ENCODE data around the gene CD2BP2.

CD2BP2 gene

DNA sequence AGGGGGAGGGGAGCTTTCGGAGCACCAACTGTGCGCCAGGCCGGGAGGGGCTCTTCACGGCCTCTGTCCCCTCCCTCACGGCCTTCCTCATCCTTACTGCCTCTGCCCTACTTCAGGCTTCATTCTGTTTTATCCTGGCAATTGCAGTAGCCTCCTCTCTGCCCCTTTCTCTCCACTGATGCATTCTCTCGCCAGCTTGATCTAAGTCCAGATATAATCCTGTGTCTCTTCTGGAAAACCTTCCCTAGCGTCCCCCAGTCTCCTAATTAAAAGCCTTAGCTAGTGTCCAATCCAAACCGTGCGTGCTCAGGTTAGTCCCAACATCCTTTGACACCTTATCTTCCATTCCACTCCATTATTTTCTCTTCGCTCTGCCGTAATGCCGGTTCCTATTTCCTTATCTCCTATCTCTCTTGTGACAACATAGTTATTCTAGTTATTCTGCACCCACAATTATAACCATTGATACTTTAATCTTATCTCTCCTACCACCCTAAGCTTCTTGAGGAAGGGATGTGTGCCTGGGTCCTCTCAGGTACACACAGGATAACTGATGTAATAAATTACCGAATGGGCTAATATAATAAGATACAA, 41.0 kb upstream of the CD2BP2 start:
- no peak for DNase-seq (ENCODE audit: low read depth)
- peak overlapping the region; percentile 78 for H3K4me3 ChIP-seq (ENCODE audit: low read depth, low read length)
- TF ChIP-seq, protein P1, sequence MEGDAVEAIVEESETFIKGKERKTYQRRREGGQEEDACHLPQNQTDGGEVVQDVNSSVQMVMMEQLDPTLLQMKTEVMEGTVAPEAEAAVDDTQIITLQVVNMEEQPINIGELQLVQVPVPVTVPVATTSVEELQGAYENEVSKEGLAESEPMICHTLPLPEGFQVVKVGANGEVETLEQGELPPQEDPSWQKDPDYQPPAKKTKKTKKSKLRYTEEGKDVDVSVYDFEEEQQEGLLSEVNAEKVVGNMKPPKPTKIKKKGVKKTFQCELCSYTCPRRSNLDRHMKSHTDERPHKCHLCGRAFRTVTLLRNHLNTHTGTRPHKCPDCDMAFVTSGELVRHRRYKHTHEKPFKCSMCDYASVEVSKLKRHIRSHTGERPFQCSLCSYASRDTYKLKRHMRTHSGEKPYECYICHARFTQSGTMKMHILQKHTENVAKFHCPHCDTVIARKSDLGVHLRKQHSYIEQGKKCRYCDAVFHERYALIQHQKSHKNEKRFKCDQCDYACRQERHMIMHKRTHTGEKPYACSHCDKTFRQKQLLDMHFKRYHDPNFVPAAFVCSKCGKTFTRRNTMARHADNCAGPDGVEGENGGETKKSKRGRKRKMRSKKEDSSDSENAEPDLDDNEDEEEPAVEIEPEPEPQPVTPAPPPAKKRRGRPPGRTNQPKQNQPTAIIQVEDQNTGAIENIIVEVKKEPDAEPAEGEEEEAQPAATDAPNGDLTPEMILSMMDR (conservative IDR thresholded peaks at IDR 0.05; ENCODE audit: low read depth, low read length): no peak

DNA sequence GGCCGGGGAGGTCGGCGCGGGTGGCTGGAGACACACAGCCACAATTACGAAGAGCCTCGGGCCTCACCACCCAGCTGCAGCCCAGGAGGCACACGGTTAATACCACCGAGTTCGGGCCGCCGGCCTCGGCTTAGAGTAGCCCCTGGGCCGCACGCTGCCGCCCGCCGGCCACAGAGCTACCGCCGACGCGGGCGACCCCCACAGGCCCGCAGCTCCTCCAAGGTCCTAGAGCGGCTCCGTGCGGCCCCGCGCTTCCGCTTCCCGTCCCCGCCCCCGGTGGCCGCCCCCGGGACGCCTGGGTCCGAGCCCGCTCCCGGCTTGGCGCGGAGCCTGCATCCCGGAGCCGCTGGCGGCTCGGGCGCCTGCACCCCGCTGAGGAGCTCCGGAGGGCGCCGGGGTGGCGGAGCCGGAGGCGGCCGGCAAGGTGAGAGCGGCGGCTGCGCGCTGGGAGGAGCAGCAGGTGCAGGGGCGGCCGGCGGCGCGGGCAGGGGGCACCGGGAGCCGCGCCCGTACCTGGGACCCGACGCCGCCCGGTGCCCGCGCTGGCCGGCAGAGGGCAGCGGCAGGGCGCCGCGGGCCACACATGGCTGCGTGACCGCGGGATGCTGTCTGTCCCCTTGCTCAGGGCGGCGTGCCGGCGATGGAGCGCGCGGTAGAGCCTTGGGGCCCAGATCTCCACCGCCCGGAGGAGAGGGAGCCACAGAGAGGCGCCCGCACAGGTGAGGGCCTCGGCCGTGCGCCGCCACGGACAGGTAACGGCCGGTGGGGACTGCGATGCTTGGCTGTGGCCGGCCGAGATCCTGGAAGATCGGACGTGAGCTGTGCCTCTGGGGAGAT, 40.3 kb upstream of the CD2BP2 start, which contains the start of gene ZNF48:
TSS of gene ZNF48 (plus strand) at position 266 of the 837 bp plus-strand sequence. CDS start at position 641, 375 bp downstream.
- DNase-seq (ENCODE audit: low read depth): peak; percentile 94
- H3K4me3 ChIP-seq (ENCODE audit: low read depth, low read length): peak within 1 kb of the TSS; percentile 78
- TF ChIP-seq, protein P1 (conservative IDR thresholded peaks at IDR 0.05; ENCODE audit: low read depth, low read length): no peak

DNA sequence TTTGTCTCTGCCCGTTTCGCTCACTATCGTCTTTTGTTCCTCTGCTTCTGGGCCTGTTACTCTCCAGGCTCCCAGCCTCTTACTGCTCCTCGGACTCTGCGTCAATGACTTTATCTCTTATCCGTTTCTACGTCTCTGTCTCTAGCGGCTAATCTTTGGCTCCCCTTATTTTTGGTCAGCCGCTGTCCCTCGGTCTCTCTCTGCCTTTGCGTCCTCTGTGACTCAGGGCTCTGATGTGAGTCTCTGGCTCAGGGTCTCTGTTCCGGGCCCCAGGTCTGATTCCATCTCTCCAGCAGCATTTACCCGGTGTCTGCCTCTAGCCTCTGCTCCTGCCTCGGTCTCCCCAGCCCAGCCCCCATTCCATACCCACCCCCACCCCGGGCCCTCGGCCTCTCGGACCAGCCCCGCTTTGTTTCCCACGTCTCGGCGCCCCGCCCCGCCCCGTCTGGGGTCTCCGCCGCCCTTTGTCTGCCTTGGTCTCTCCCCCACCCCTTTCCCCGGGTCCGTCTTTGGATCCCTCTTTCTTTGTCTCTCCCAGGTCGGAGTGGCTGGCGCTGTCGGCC, 39.6 kb upstream of the CD2BP2 start:
- peak overlapping the region; percentile 78 for H3K4me3 ChIP-seq (ENCODE audit: low read depth, low read length)
- DNase-seq (ENCODE audit: low read depth): peak; percentile 34

DNA sequence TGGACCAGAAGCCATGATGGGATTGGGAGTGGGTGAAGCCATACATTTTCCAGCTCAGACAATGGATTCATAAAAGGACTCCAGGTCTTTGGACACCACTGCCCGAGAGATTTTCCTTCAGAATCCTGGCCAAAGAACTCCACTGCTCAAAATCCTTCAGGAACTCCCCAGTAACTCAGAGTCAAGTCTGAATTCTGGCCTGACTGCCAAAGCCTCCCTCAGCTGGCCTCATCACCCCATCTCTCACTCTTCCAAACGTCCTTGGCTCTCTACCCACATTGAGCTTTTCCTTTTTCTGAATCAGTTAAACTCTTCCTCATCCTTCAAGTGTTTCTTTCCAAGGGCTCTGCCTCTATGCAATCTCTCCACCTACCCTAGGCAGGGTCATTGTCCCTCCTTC, 28.4 kb upstream of the CD2BP2 start:
- DNase-seq (ENCODE audit: low read depth): no peak
- TF ChIP-seq, protein P1 (conservative IDR thresholded peaks at IDR 0.05; ENCODE audit: low read depth, low read length): no peak
- H3K4me3 ChIP-seq (ENCODE audit: low read depth, low read length): no peak overlapping the region

More for the DNA sequence above, 39.6 kb upstream of the CD2BP2 start:
- TF ChIP-seq, protein P1 (conservative IDR thresholded peaks at IDR 0.05; ENCODE audit: low read depth, low read length): no peak

DNA sequence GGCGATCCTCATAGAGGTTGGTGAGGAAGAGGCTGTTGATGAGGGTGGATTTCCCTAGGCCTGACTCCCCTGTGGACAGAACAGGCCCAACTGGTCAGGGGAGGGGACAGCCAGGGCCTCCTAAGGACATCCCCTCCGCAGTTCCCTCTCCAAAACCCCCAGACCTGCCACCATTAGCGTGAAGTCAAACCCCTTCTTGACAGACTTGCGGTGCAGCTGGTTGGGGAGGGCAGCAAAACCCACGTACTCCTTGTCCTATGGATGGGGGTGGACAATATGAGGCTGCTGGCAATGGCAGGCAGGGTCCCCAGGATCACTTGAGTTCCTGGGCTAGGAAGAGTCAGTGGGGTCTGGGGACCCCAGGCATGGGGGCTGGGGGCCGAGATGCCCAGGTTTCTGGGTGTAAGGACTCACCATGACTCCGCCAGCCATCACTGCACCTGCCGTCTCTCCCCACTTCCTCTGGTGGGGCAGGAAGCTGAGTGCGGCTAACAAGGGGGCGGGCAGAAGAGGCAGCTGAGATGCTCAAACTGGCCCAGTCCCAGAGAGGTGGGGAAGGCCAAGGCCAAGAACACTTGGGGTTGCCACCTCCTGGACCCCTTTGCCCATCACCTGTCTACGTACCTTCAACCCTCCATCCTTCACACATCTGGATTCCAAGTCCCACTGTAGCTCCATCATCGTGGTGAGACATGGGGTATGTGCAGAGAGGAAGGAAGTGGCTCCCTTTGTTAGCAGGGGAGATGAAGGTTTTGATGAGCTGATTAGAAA, 27.2 kb upstream of the CD2BP2 start, which contains the start of gene SEPTIN1:
TSS of gene SEPTIN1 (minus strand) at position 451 of the 771 bp plus-strand sequence. CDS start at position 432, 19 bp downstream.
- no peak within 1 kb of the TSS for H3K4me3 ChIP-seq (ENCODE audit: low read depth, low read length)
- no peak for DNase-seq (ENCODE audit: low read depth)
- TF ChIP-seq, protein P1 (conservative IDR thresholded peaks at IDR 0.05; ENCODE audit: low read depth, low read length): no peak

DNA sequence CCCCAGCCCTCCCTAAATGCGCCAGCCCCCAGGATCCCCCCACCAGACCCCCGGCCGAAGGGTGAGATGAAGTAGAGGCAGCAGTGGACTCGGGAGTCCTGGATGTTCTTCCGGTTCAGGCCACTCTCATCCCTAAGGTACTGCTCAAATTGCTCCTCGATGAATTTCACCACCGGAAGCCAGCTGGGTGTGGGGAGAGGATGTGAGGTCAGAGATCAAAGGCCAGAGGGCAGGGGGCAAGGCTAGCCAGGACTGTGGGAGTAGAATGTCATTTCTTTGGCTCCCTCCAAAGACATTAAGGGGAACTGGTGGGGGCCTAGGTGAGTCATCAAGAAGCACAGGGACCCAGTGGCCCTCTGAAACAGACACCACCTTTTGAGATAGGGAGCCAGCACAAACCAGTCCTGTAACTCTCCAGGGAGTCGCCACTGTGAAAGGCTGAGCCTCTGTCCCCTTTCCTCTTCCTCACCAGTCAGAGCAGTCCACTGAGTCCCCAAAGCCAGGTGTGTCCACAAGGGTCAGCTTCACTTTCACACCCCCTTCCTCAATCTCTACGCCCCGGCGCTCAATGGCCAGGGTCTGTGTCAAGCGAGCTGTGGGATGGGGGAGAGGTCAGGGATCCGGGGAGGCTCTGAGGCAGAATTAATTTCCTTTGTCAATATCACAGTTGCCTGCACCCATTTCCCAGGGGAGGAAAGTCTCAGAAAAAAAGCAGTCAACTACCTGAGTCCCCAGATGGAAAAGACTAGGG, 26.4 kb upstream of the CD2BP2 start:
- TF ChIP-seq, protein P1 (conservative IDR thresholded peaks at IDR 0.05; ENCODE audit: low read depth, low read length): no peak
- H3K4me3 ChIP-seq (ENCODE audit: low read depth, low read length): no peak overlapping the region
- no peak for DNase-seq (ENCODE audit: low read depth)
